Midbrain (tissue), 1 donor: Measurements from ENCODE around the gene ZNF423.

ENCODE experiments used
- DNase-seq: peaks from one replicate; lab custom pipeline; 2025; lab: John Stamatoyannopoulos, UW

The ZNF423 gene

GRCh38 chr16:49474741-49475140 is 381.2 kb downstream of the ZNF423 start:
- no peak for DNase-seq

GRCh38 chr16:49473773-49474172 is 382.1 kb downstream of the ZNF423 start:
- DNase-seq = no peak

- DNase-seq = no peak
These were observed 382.8 kb downstream of the ZNF423 start for GRCh38 chr16:49473131-49473530.

- DNase-seq = no peak
These were observed 383.3 kb downstream of the ZNF423 start for GRCh38 chr16:49472598-49472997.

- no peak for DNase-seq
These were observed 384.7 kb downstream of the ZNF423 start for GRCh38 chr16:49471038-49471727.

GRCh38 chr16:49470513-49470991 is 385.4 kb downstream of the ZNF423 start:
- no peak for DNase-seq

GRCh38 chr16:49469930-49470451 is 385.9 kb downstream of the ZNF423 start:
- no peak for DNase-seq

GRCh38 chr16:49469311-49469670 is 386.6 kb downstream of the ZNF423 start:
- no peak for DNase-seq

- DNase-seq = no peak
These were observed 387.2 kb downstream of the ZNF423 start for GRCh38 chr16:49468611-49469310.

GRCh38 chr16:49467540-49468372 is 388.2 kb downstream of the ZNF423 start:
- DNase-seq = no peak

- no peak for DNase-seq
These were observed 389.0 kb downstream of the ZNF423 start for GRCh38 chr16:49466881-49467280.

- no peak for DNase-seq
These were observed 389.4 kb downstream of the ZNF423 start for GRCh38 chr16:49466529-49466831.

- no peak for DNase-seq
These were observed 390.0 kb downstream of the ZNF423 start for GRCh38 chr16:49465661-49466528.

GRCh38 chr16:49464877-49465504 is 390.9 kb downstream of the ZNF423 start:
- no peak for DNase-seq

GRCh38 chr16:49464093-49464492 is 391.8 kb downstream of the ZNF423 start:
- no peak for DNase-seq

GRCh38 chr16:49463529-49463928 is 392.4 kb downstream of the ZNF423 start:
- DNase-seq = no peak

GRCh38 chr16:49462989-49463371 is 392.9 kb downstream of the ZNF423 start:
- DNase-seq = no peak

- no peak for DNase-seq
These were observed 393.4 kb downstream of the ZNF423 start for GRCh38 chr16:49462362-49462988.

- DNase-seq = no peak
These were observed 394.4 kb downstream of the ZNF423 start for GRCh38 chr16:49461517-49461951.

GRCh38 chr16:49460786-49461470 is 395.0 kb downstream of the ZNF423 start:
- no peak for DNase-seq
